ENCODE measurements around the gene MOCOS.

DNA sequence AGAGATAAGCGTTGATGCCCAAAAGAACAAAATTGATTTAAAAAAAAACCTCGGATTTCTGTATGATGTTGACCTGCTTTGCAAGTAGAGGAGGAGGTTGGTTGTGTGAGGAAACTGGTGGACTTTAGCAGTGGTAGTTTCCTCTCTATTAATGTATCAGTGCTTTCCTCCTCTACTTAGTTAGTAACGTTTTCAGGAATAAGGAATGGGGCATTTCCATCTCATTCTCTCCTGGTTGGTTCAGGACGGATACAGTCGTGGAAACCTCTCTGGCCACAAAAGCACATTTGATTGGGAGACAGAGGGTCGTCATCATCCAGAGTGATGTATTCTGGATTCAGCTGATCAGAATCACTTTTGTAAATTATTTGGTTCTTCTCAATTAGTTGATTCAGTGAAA lies 111.7 kb downstream of the MOCOS start:
- TF ChIP-seq ATF3 (CRISPR knock-in tag; conservative IDR thresholded peaks at IDR 0.05) (no peak), ZNF263 (CRISPR knock-in tag; IDR thresholded peaks at IDR 0.05; ENCODE audit: low read depth) (no peak), CREB1 (CRISPR knock-in tag; IDR thresholded peaks at IDR 0.05) (no peak), USF2 (CRISPR knock-in tag; IDR thresholded peaks at IDR 0.05) (no peak), ZNF281 (CRISPR knock-in tag; IDR thresholded peaks at IDR 0.05) (no peak), ATF6 (CRISPR knock-in tag; IDR thresholded peaks at IDR 0.05) (no peak), ATF1 (CRISPR knock-in tag; IDR thresholded peaks at IDR 0.05) (no peak)
- TF ChIP-seq, protein P1, sequence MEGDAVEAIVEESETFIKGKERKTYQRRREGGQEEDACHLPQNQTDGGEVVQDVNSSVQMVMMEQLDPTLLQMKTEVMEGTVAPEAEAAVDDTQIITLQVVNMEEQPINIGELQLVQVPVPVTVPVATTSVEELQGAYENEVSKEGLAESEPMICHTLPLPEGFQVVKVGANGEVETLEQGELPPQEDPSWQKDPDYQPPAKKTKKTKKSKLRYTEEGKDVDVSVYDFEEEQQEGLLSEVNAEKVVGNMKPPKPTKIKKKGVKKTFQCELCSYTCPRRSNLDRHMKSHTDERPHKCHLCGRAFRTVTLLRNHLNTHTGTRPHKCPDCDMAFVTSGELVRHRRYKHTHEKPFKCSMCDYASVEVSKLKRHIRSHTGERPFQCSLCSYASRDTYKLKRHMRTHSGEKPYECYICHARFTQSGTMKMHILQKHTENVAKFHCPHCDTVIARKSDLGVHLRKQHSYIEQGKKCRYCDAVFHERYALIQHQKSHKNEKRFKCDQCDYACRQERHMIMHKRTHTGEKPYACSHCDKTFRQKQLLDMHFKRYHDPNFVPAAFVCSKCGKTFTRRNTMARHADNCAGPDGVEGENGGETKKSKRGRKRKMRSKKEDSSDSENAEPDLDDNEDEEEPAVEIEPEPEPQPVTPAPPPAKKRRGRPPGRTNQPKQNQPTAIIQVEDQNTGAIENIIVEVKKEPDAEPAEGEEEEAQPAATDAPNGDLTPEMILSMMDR (IDR thresholded peaks at IDR 0.05) = no peak
